ENCODE measurements around the gene SDC3.

Gene SDC3

GRCh38 chr1:30928171-30928570 lies 19.6 kb upstream of the SDC3 start:
- DNase-seq (ENCODE audit: low read depth in 2 of 2), result no peak

DNA sequence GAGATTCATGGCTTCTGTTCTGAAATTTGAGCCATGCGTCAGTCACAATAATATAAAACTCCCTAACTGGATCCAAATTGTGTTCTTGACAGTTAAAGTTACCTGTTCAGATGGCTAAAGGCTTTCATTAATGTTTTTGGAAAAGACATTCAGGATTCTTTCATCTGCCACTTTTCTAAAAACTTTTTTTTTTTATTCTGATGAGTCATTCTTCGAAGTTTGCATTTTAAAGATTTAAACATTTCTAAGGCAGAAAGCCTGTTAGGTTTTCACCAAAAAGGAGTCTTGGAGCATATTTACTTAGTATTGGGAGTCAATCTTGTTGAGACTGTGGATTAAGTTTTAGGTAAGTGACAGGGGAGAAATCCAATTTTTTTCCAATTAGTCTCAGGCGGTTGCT lies 18.9 kb upstream of the SDC3 start:
- DNase-seq (ENCODE audit: low read depth in 2 of 2), result no peak

- DNase-seq (ENCODE audit: low read depth in 2 of 2), result no peak
These were observed 15.0 kb upstream of the SDC3 start for GRCh38 chr1:30923597-30923996.

GRCh38 chr1:30920827-30921226 lies 12.3 kb upstream of the SDC3 start:
- no peak for DNase-seq (ENCODE audit: low read depth in 2 of 2)

DNA sequence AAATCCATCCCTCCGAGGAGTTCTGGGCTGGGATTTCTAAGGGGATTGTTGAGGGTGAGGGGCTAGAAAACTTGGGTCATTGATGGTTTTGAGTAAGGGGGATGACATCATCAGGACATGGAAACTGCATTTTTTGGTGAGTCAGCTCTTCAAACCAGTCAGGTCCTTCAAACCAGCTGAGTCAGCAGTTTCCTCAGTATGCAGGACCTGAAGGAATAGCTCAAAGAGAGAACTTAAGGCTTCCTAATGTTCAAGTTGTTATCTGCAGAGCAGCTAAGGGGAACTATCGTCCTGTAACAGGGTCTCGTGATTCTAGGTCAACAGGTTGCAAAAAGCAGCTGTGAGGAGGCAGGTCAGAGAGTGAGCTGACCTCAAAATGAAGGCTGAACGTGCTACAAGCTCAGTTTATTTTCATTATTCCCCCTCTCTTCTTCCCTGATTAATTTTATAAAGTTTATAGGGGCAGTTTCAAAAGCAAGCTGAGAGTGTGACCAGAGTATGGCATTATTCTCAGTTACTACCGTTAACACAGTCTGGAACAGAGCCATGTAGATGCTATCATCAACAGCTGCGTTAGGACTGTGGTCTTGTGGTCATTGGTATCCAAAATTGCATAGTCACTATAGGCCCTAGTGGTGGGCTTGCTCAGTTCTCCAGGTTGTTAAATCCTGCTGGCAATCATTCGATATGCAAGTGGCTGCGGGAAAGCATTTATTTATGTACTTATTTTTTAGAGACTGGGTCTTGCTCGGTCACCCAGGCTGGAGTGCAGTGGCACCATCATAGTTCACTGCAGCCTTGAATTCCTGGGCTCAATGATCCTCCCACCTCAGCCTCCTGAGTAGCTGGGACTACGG lies 10.7 kb upstream of the SDC3 start:
- no peak for DNase-seq (ENCODE audit: low read depth in 2 of 2)

GRCh38 chr1:30916296-30916695 lies 7.7 kb upstream of the SDC3 start:
- no peak for DNase-seq (ENCODE audit: low read depth in 2 of 2)

DNA sequence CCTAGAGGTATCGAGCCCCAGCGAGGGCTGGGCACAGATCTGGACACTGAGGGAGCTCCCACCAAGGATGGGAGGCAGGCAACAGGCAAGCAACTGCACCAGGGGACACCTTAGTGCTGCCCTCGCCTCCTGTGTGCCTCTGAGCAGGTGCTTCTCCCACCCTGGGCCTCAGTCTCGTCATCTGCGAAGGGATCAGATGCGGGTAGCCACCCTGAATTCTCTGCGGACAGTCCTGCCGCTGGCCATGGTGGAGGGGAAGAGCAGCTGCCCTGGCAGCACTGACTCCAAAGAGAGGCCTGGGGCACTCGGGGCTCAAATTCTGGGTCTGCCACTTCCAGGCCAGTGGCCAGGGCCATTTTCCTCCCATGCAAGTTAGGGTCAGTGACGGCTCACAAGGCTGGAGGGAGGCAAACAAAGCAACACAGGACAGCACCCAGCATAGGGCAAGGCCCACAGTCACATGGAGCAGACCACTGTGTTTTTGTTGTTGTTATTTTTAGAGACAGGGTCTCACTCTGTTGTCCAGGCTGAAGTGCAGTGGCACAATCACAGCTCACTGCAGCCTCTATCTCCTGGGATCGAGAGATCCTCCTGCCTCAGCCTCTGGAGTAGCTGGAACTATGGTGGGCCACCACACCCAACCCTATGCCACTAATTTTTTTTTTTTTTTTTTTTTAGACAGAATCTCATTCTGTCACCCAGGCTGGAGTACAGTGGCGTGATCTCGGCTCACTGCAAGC lies 7.1 kb upstream of the SDC3 start:
- no peak for DNase-seq (ENCODE audit: low read depth in 2 of 2)

GRCh38 chr1:30914931-30915330 lies 6.4 kb upstream of the SDC3 start:
- DNase-seq (ENCODE audit: low read depth in 2 of 2), result no peak

DNA sequence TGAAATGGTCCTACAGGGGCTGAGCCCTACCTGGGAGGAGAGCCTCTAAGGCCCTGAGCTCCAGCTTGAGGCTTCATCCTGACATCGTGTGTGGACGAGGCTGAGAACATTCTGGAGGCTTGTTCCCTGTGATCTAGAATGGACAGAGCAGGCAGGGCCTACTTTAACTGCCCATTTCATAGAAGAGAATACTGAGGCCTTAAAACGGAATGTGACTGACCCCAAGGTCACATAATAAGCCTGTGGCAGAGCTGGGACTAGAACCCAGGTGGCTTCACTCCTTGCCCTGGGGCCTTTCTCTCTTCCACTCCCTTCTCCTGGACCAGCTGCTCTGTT lies 6.0 kb upstream of the SDC3 start:
- DNase-seq (ENCODE audit: low read depth in 2 of 2), result no peak

DNA sequence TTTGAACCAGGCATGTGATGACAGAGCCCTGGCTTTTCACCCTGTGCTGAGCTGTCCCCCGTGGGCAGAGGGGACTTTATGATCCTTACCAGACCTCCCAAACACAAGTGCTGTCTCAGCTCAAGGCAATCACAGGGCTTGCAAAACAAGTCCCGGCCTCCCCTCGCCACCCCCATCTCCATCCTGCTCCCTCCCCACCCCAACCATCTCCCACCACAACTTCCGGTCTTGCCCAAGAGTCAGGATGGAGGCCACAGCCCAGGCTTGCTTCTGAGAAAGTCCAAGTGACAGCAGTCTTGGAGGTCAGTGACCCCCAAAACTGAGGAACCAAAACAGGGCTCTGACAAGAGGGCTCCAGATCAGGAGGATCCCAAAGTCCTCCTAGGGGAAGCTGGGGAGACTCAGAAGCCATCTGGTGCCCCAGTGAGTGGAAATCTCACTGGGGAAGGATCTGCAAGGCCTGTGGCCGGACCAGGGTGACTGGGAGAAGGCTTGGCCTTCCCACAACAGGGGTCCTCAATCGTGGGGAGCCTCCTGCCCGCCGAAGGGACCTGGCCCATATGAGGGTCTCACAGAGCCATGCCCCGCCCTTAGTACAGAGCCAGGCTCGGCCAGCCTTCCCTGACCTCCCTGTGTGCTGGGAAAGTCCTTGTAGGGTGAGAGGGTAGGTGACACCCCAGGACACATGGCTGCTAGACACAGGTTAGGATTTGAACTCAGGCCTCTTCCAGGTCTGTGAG lies 4.5 kb upstream of the SDC3 start:
- DNase-seq (ENCODE audit: low read depth in 2 of 2), result no peak

DNA sequence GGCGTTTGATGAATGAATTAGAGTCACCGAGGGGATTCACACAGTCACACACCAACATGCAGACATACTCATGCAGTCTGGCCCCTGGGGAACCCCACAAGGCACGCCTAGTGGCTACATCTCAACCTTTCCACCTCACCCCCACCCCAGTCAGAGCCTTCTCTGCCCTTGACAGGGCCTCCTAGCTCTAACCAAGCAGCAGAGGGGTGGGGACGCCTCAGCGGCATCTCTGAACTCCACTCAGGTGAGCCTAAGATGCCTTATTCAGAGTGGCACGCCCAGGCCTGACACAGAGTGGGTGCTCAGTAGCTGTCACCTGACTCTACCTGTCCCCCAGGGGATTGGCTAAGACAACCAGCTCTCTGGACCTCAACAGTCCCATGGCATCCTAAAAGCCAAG lies 3.7 kb upstream of the SDC3 start:
- DNase-seq (ENCODE audit: low read depth in 2 of 2), result no peak

GRCh38 chr1:30911059-30911954 lies 2.7 kb upstream of the SDC3 start:
- peak in 1 of 2 donors; percentile 12 for DNase-seq (ENCODE audit: low read depth in 2 of 2)

- no peak for DNase-seq (ENCODE audit: low read depth in 2 of 2)
These were observed 959 bp upstream of the SDC3 start for GRCh38 chr1:30909365-30910068.

GRCh38 chr1:30908316-30908695 lies 252 bp downstream of the SDC3 start:
- no peak for DNase-seq (ENCODE audit: low read depth in 2 of 2)

DNA sequence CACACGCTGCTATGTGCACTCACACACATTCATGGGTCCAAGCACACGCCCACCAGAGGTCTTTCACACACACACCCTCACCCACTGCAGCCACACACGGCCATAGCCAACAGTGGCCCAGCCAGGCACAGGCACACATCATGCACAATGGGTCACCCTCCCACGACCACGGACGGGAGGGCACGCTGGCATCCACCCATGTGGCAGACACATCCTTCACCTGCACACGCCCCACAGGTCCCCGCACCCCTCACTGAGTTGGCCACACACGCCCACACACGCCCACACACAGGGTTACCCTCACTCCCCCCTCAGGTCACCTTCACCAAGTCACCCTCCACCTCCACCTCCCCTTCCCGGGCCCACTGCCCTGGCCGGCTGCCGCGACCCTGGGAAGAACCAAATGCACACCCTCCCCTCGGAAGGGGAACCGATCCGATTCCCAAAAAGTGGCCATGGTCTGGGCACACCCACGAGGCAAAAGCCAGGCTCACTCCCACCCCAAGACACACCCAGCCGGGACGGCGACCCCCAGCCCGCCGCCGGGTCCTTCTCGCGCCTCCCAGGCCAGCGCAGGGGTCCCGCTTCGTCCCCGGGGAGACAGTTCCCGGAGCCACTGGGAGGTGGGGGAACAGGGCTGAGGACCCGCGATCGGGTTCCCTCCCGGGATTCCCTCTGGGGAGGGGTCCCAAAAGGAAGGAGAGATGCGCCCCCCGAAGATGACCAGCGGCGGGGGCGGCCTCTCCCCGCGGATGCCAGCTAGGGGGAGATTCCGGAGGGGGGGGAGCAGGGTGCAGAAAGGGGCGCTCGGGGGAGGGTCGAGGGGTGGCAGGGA lies 860 bp downstream of the SDC3 start:
- DNase-seq (ENCODE audit: low read depth in 2 of 2), result no peak

- no peak for DNase-seq (ENCODE audit: low read depth in 2 of 2)
These were observed 1.7 kb downstream of the SDC3 start for GRCh38 chr1:30906631-30907441.

GRCh38 chr1:30905916-30906620 lies 2.5 kb downstream of the SDC3 start:
- DNase-seq (ENCODE audit: low read depth in 2 of 2), result no peak

DNA sequence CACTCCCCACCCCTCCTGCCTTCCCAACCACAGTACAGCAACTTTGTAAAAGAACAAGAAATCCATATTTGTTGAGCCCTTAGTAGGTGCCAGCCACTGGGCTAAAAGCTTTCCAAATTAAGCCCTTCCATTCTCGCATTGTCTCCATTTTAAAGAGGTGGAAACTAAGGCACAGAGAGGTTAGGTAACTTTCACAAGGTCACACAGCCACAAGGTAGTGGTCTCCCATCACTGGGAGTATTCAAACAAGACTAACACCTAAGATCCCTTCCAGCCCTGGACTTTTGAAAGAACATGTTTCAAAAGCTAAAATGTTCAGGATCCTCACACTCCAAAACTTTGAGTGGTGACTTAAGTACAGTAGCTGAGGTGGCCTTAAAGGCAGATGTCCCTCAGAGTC lies 3.2 kb downstream of the SDC3 start:
- no peak for DNase-seq (ENCODE audit: low read depth in 2 of 2)

GRCh38 chr1:30904962-30905335 lies 3.6 kb downstream of the SDC3 start:
- DNase-seq (ENCODE audit: low read depth in 2 of 2), result no peak

Data from activated CD8-positive, alpha-beta memory T cell treated with anti-CD3 and anti-CD28 coated beads for 4 hours (primary cell).